GM23338 (cell line): ENCODE results near the gene KLK1. TPM values are rescaled to one million over a fixed set of nuclear protein-coding genes. Genes with fewer than 3 reads are reported as not detected.
A peak's percentile ranks its signal among the peaks of the same experiment; 100 is the strongest.

Source experiments
- ATAC-seq: fragments of 200-7000 bp; cut with Tn5 transposase; 3 replicates; pipeline ENCODE4 v1.9.1; 2020
- DNase-seq: peaks from one replicate; pipeline ENCODE4 v3.0.0-alpha.2; 2015; ENCODE audit warnings: low spot score
- H2AFZ ChIP-seq: fragments of 200-600 bp; sonication (generic); 2 replicates; pipeline ENCODE4 v1.8.0; 2016; ENCODE audit warnings: antibody characterized with exemption, mild to moderate bottlenecking, moderate library complexity
- H3F3A ChIP-seq: fragments of 200-600 bp; sonication (generic); replicated peaks from 2 replicates; pipeline ENCODE4 v1.8.0; 2017; ENCODE audit warnings: antibody characterized with exemption, mixed run types, low read depth
- H3K27ac ChIP-seq: fragments of 200-600 bp; sonication (generic); 2 replicates; pipeline ENCODE4 v1.6.1; 2016; ENCODE audit warnings: low read depth
- H3K27me3 ChIP-seq: fragments of 200-600 bp; sonication (generic); 2 replicates; pipeline ENCODE4 v1.8.0; 2016; ENCODE audit warnings: mild to moderate bottlenecking, mixed run types, moderate library complexity; ENCODE audit not compliant: insufficient read depth
- H3K36me3 ChIP-seq: fragments of 200-600 bp; sonication (generic); 2 replicates; pipeline ENCODE4 v1.8.0; 2016; ENCODE audit warnings: mild to moderate bottlenecking; ENCODE audit not compliant: insufficient read depth
- H3K4me1 ChIP-seq: fragments of 200-600 bp; sonication (generic); 2 replicates; pipeline ENCODE4 v1.8.0; 2016; ENCODE audit warnings: mild to moderate bottlenecking, moderate library complexity; ENCODE audit not compliant: insufficient read depth
- H3K4me2 ChIP-seq: fragments of 200-600 bp; sonication (generic); 2 replicates; pipeline ENCODE4 v1.7.1; 2017; ENCODE audit warnings: mixed run types
- H3K4me3 ChIP-seq: fragments of 200-600 bp; sonication (generic); 2 replicates; pipeline ENCODE4 v1.6.1; 2016; ENCODE audit warnings: mixed run types
- H3K79me2 ChIP-seq: fragments of 200-600 bp; sonication (generic); replicated peaks from 2 replicates; pipeline ENCODE4 v1.8.0; 2017; ENCODE audit warnings: mild to moderate bottlenecking; ENCODE audit not compliant: insufficient read depth
- H3K9me2 ChIP-seq: fragments of 200-600 bp; sonication (generic); 2 replicates; pipeline ENCODE4 v1.8.0; 2017; ENCODE audit not compliant: insufficient read depth
- H4K20me1 ChIP-seq: fragments of 200-600 bp; sonication (generic); replicated peaks from 2 replicates; pipeline ENCODE4 v1.8.0; 2017; ENCODE audit warnings: mild to moderate bottlenecking; ENCODE audit not compliant: insufficient read depth
- H3K27ac Mint-ChIP-seq: 2 replicates; pipeline ENCODE4 v1.8.0; 2020; ENCODE audit warnings: inconsistent platforms, mild to moderate bottlenecking, moderate library complexity, mixed read lengths
- H3K27me3 Mint-ChIP-seq: 3 replicates; pipeline ENCODE4 v1.8.0; 2022; ENCODE audit warnings: low read depth, mild to moderate bottlenecking, moderate library complexity, mixed read lengths, inconsistent platforms; ENCODE audit not compliant: insufficient read depth, poor library complexity
- H3K36me3 Mint-ChIP-seq: 3 replicates; pipeline ENCODE4 v1.8.0; 2021; ENCODE audit warnings: low read depth, mild to moderate bottlenecking, inconsistent platforms, moderate library complexity, mixed read lengths
- H3K4me1 Mint-ChIP-seq: 3 replicates; pipeline ENCODE4 v1.8.0; 2020; ENCODE audit warnings: mild to moderate bottlenecking, inconsistent platforms, mixed read lengths
- H3K4me3 Mint-ChIP-seq: 3 replicates; pipeline ENCODE4 v1.8.0; 2021; ENCODE audit warnings: moderate library complexity, mild to moderate bottlenecking, inconsistent platforms, mixed read lengths
- H3K9me3 Mint-ChIP-seq: 3 replicates; pipeline ENCODE4 v1.8.0; 2020; ENCODE audit warnings: moderate library complexity, mild to moderate bottlenecking, inconsistent platforms, mixed read lengths
- EZH2 ChIP-seq: fragments of 200-600 bp; sonication (generic); IDR thresholded peaks from one replicate; pipeline ENCODE4 v1.8.0; 2017; ENCODE audit warnings: antibody characterized with exemption, mild to moderate bottlenecking, low read depth; ENCODE audit not compliant: unreplicated experiment
- EZH2phosphoT487 ChIP-seq: fragments of 200-600 bp; sonication (generic); IDR thresholded peaks from one replicate; pipeline ENCODE4 v1.8.1; 2018; ENCODE audit warnings: antibody characterized with exemption; ENCODE audit not compliant: unreplicated experiment
- POLR2AphosphoS5 ChIP-seq: IDR thresholded peaks from 2 replicates; pipeline ENCODE4 v1.6.1; 2016; ENCODE audit warnings: antibody characterized with exemption, low read depth
- STAT1 ChIP-seq: IDR thresholded peaks from one replicate; pipeline ENCODE4 v1.6.1; 2016; ENCODE audit warnings: antibody characterized with exemption; ENCODE audit not compliant: unreplicated experiment
- ZNF114 ChIP-seq: fragments of 250-450 bp; sonication (Bioruptor Pico); IDR thresholded peaks from 2 replicates; pipeline ENCODE4 v1.5.0; 2020; ENCODE audit warnings: mild to moderate bottlenecking, moderate library complexity
- polyA plus RNA-seq: library from polyadenylated mRNA; unstranded; fragments of >200 nt; fragmentation: Nextera tagmentation; extraction: Ambion mirVana; gene quantifications from 2 replicates; pipeline ENCODE4 v1.2.1, GENCODE V29; 2016
- total RNA-seq: library from RNA; depleted of rRNA; stranded (reverse); fragments of >200 nt; shearing (Covaris generic); gene quantifications from 2 replicates; pipeline ENCODE4 v1.2.3, GENCODE V29; 2014
- TF ChIP-seq, protein P1 (sequence below): fragments of 250-450 bp; sonication (Bioruptor Pico); IDR thresholded peaks from 2 replicates; pipeline ENCODE4 v1.5.0; 2020; ENCODE audit warnings: mild to moderate bottlenecking, moderate library complexity
- TF ChIP-seq, protein P2 (sequence below): IDR thresholded peaks from one replicate; pipeline ENCODE4 v1.6.1; 2018; ENCODE audit warnings: antibody characterized with exemption; ENCODE audit not compliant: unreplicated experiment

The KLK1 gene
- total and polyA plus RNA-seq, 2 experiments from 2014 or later: 0.31 to 3.0 TPM

DNA sequence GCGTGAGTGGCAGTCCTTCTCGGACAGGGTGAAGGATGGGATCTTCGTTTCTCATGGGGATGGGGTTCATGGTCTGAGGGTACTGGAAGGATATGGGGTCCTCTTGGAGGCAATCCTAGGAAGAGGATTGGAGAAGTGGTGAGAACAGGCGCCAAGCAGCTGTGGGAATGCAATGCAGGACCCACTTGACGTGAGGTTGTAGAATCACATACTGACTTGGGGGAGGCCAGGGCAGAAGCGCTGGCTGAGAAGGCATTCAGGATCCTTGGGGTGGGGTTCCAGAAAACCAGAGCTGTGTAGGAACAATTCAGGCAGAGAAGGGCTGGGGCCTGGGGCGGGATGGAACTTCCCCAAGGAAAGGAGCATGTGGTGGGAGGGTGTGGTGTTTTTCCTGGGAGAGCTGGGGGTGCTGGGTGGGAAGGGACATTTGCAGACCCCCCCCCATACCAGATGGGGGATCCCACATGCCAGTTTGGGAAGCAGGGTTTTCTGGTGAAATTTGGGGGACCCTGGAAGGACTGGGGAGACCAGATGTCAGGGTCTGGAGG is 852 bp downstream of the KLK1 start (continued):
- TF ChIP-seq, protein P1, sequence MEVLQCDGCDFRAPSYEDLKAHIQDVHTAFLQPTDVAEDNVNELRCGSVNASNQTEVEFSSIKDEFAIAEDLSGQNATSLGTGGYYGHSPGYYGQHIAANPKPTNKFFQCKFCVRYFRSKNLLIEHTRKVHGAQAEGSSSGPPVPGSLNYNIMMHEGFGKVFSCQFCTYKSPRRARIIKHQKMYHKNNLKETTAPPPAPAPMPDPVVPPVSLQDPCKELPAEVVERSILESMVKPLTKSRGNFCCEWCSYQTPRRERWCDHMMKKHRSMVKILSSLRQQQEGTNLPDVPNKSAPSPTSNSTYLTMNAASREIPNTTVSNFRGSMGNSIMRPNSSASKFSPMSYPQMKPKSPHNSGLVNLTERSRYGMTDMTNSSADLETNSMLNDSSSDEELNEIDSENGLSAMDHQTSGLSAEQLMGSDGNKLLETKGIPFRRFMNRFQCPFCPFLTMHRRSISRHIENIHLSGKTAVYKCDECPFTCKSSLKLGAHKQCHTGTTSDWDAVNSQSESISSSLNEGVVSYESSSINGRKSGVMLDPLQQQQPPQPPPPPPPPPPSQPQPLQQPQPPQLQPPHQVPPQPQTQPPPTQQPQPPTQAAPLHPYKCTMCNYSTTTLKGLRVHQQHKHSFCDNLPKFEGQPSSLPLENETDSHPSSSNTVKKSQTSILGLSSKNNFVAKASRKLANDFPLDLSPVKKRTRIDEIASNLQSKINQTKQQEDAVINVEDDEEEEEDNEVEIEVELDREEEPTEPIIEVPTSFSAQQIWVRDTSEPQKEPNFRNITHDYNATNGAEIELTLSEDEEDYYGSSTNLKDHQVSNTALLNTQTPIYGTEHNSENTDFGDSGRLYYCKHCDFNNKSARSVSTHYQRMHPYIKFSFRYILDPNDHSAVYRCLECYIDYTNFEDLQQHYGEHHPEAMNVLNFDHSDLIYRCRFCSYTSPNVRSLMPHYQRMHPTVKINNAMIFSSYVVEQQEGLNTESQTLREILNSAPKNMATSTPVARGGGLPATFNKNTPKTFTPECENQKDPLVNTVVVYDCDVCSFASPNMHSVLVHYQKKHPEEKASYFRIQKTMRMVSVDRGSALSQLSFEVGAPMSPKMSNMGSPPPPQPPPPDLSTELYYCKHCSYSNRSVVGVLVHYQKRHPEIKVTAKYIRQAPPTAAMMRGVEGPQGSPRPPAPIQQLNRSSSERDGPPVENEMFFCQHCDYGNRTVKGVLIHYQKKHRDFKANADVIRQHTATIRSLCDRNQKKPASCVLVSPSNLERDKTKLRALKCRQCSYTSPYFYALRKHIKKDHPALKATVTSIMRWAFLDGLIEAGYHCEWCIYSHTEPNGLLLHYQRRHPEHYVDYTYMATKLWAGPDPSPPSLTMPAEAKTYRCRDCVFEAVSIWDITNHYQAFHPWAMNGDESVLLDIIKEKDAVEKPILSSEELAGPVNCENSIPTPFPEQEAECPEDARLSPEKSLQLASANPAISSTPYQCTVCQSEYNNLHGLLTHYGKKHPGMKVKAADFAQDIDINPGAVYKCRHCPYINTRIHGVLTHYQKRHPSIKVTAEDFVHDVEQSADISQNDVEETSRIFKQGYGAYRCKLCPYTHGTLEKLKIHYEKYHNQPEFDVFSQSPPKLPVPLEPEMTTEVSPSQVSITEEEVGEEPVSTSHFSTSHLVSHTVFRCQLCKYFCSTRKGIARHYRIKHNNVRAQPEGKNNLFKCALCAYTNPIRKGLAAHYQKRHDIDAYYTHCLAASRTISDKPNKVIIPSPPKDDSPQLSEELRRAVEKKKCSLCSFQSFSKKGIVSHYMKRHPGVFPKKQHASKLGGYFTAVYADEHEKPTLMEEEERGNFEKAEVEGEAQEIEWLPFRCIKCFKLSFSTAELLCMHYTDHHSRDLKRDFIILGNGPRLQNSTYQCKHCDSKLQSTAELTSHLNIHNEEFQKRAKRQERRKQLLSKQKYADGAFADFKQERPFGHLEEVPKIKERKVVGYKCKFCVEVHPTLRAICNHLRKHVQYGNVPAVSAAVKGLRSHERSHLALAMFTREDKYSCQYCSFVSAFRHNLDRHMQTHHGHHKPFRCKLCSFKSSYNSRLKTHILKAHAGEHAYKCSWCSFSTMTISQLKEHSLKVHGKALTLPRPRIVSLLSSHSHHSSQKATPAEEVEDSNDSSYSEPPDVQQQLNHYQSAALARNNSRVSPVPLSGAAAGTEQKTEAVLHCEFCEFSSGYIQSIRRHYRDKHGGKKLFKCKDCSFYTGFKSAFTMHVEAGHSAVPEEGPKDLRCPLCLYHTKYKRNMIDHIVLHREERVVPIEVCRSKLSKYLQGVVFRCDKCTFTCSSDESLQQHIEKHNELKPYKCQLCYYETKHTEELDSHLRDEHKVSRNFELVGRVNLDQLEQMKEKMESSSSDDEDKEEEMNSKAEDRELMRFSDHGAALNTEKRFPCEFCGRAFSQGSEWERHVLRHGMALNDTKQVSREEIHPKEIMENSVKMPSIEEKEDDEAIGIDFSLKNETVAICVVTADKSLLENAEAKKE (CRISPR knock-in tag): no peak
- TF ChIP-seq STAT1 (no peak), POLR2AphosphoS5 (no peak), EZH2 (no peak)
- TF ChIP-seq, protein P2, sequence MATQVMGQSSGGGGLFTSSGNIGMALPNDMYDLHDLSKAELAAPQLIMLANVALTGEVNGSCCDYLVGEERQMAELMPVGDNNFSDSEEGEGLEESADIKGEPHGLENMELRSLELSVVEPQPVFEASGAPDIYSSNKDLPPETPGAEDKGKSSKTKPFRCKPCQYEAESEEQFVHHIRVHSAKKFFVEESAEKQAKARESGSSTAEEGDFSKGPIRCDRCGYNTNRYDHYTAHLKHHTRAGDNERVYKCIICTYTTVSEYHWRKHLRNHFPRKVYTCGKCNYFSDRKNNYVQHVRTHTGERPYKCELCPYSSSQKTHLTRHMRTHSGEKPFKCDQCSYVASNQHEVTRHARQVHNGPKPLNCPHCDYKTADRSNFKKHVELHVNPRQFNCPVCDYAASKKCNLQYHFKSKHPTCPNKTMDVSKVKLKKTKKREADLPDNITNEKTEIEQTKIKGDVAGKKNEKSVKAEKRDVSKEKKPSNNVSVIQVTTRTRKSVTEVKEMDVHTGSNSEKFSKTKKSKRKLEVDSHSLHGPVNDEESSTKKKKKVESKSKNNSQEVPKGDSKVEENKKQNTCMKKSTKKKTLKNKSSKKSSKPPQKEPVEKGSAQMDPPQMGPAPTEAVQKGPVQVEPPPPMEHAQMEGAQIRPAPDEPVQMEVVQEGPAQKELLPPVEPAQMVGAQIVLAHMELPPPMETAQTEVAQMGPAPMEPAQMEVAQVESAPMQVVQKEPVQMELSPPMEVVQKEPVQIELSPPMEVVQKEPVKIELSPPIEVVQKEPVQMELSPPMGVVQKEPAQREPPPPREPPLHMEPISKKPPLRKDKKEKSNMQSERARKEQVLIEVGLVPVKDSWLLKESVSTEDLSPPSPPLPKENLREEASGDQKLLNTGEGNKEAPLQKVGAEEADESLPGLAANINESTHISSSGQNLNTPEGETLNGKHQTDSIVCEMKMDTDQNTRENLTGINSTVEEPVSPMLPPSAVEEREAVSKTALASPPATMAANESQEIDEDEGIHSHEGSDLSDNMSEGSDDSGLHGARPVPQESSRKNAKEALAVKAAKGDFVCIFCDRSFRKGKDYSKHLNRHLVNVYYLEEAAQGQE: no peak

DNA sequence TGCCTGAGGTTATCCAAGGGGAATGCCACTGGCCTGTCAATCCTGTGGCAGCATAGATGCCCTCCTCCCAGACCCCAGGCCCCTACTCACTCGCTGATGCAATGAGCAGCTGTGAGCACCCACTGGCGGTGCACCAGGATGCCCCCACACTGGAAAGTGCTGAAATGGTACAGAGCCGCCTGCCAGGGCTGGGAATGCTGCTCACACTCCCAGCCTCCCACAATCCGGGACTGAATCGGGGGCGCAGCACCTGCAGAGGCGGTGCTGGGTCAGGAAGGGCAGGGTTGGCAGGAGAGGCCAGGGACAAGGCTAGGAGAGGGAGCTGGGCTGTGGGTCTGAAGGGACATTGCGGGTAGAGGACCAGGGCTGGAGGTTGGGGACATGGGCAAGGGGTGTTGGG is 2.0 kb downstream of the KLK1 start:
- H3K36me3 Mint-ChIP-seq: peaks cover 3% of the 10 kb centered on the region; the same call in 1 of the 3 replicates
- peaks cover 34% of the 10 kb centered on the region for H3K27me3 Mint-ChIP-seq
- no peaks in the 10 kb centered on the region for H3K9me2 ChIP-seq
- no peak overlapping the region for H3K27ac Mint-ChIP-seq
- H3K36me3 ChIP-seq: no peaks in the 10 kb centered on the region
- no peak overlapping the region for H3K27ac ChIP-seq
- H3K79me2 ChIP-seq: no peaks in the 10 kb centered on the region
- no peak overlapping the region; the same call in 1 of the 2 replicates for H3K4me3 ChIP-seq
- peaks cover 32% of the 10 kb centered on the region for H3K4me1 Mint-ChIP-seq
- H3F3A ChIP-seq: no peaks in the 10 kb centered on the region
- H3K27me3 ChIP-seq: peaks cover 45% of the 10 kb centered on the region
- H2AFZ ChIP-seq: no peak overlapping the region
- no peak for DNase-seq
- H3K4me3 Mint-ChIP-seq: no peak overlapping the region; the same call in 2 of the 3 replicates
- H4K20me1 ChIP-seq: no peaks in the 10 kb centered on the region
- H3K4me1 ChIP-seq: peaks cover 23% of the 10 kb centered on the region
- H3K4me2 ChIP-seq: peak overlapping the region; percentile 82; the same call in 1 of the 2 replicates
- peaks cover 6% of the 10 kb centered on the region; the same call in 1 of the 3 replicates for H3K9me3 Mint-ChIP-seq
- no peak for ATAC-seq
- TF ChIP-seq EZH2phosphoT487 (no peak), ZNF114 (CRISPR knock-in tag) (no peak)
